H9 (cell line): Measurements from ENCODE around the gene MAP2K1. TPM values are rescaled to one million over a fixed set of nuclear protein-coding genes. Genes with fewer than 3 reads are reported as not detected.
A peak's percentile ranks its signal among the peaks of the same experiment; 100 is the strongest.
"Not testable (repeated sequence)": the region's sequence is repeated elsewhere in the genome, so short reads cannot be mapped to it uniquely, and the experiment has no call there.

Experiments used
- DNase-seq: peaks from one replicate; pipeline ENCODE4 v3.0.0-alpha.2; 2017
- H2AFZ ChIP-seq: one replicate; pipeline ENCODE4 v1.6.1; 2013; ENCODE audit warnings: mild to moderate bottlenecking, low read length, control low read depth, moderate library complexity
- H2AK5ac ChIP-seq: 2 replicates; pipeline ENCODE4 v1.6.1; 2013; ENCODE audit warnings: low read length, control low read depth, mixed read lengths; ENCODE audit not compliant: insufficient read length
- H2BK120ac ChIP-seq: one replicate; pipeline ENCODE4 v1.6.1; 2013; ENCODE audit warnings: low read depth, mild to moderate bottlenecking, low read length, control low read depth, inconsistent platforms; ENCODE audit not compliant: poor library complexity, severe bottlenecking
- H2BK12ac ChIP-seq: 2 replicates; pipeline ENCODE4 v1.6.1; 2013; ENCODE audit warnings: low read length, control low read depth, mixed read lengths, low read depth; ENCODE audit not compliant: insufficient read length
- H2BK15ac ChIP-seq: 2 replicates; pipeline ENCODE4 v1.6.1; 2013; ENCODE audit warnings: low read depth, low read length, control low read depth
- H2BK20ac ChIP-seq: one replicate; pipeline ENCODE4 v1.6.1; 2013; ENCODE audit warnings: low read depth, mild to moderate bottlenecking, low read length, control low read depth, inconsistent platforms; ENCODE audit not compliant: poor library complexity, severe bottlenecking
- H2BK5ac ChIP-seq: 2 replicates; pipeline ENCODE4 v1.6.1; 2013; ENCODE audit warnings: low read length, control low read depth, mixed read lengths; ENCODE audit not compliant: insufficient read length
- H3K14ac ChIP-seq: 2 replicates; pipeline ENCODE4 v1.6.1; 2013; ENCODE audit warnings: low read length, control low read depth; ENCODE audit not compliant: insufficient read depth
- H3K18ac ChIP-seq: 2 replicates; pipeline ENCODE4 v1.6.1; 2013; ENCODE audit warnings: low read depth, mild to moderate bottlenecking, mixed read lengths, low read length, control low read depth; ENCODE audit not compliant: insufficient read length
- H3K23ac ChIP-seq: 2 replicates; pipeline ENCODE4 v1.6.1; 2013; ENCODE audit warnings: low read length, control low read depth, mixed read lengths, low read depth; ENCODE audit not compliant: insufficient read length
- H3K23me2 ChIP-seq: 2 replicates; pipeline ENCODE4 v1.6.1; 2013; ENCODE audit warnings: low read depth, mild to moderate bottlenecking, mixed read lengths, low read length, control low read depth; ENCODE audit not compliant: insufficient read length, poor library complexity, severe bottlenecking
- H3K27ac ChIP-seq: 2 replicates; pipeline ENCODE4 v1.5.1; 2013; ENCODE audit warnings: low read length, control low read depth, mixed read lengths, low read depth; ENCODE audit not compliant: insufficient read length
- H3K27me3 ChIP-seq: 2 replicates; pipeline ENCODE4 v1.6.1; 2013; ENCODE audit warnings: low read length, control low read depth, inconsistent platforms; ENCODE audit not compliant: insufficient read depth
- H3K4ac ChIP-seq: 2 replicates; pipeline ENCODE4 v1.6.1; 2013; ENCODE audit warnings: low read depth, mild to moderate bottlenecking, control low read depth, inconsistent platforms, low read length, moderate library complexity
- H3K4me1 ChIP-seq: 2 replicates; pipeline ENCODE4 v1.6.1; 2013; ENCODE audit warnings: low read length, control low read depth, inconsistent platforms; ENCODE audit not compliant: insufficient read depth
- H3K4me2 ChIP-seq: 2 replicates; pipeline ENCODE4 v1.6.1; 2013; ENCODE audit warnings: low read length, control low read depth, mixed read lengths; ENCODE audit not compliant: insufficient read length, insufficient read depth
- H3K56ac ChIP-seq: 2 replicates; pipeline ENCODE4 v1.6.1; 2013; ENCODE audit warnings: low read depth, mild to moderate bottlenecking, mixed read lengths, low read length, control low read depth; ENCODE audit not compliant: insufficient read length
- H3K79me1 ChIP-seq: 2 replicates; pipeline ENCODE4 v1.6.1; 2013; ENCODE audit warnings: low read depth, mild to moderate bottlenecking, moderate library complexity, low read length, control low read depth, inconsistent platforms; ENCODE audit not compliant: insufficient read depth, poor library complexity, severe bottlenecking
- H3K79me2 ChIP-seq: 2 replicates; pipeline ENCODE4 v1.6.1; 2013; ENCODE audit warnings: low read length, control low read depth, inconsistent platforms; ENCODE audit not compliant: insufficient read depth
- H3K9ac ChIP-seq: 2 replicates; pipeline ENCODE4 v1.6.1; 2013; ENCODE audit warnings: low read length, control low read depth, mixed read lengths; ENCODE audit not compliant: insufficient read length; ENCODE audit errors: extremely low read depth
- H3K9me3 ChIP-seq: one replicate; pipeline ENCODE4 v1.6.1; 2013; ENCODE audit warnings: low read depth, low read length, inconsistent platforms; ENCODE audit not compliant: control insufficient read depth
- H3T11ph ChIP-seq: one replicate; pipeline ENCODE4 v1.6.1; 2013; ENCODE audit warnings: mild to moderate bottlenecking, low read length, control low read depth, inconsistent platforms
- H4K20me1 ChIP-seq: one replicate; pipeline ENCODE4 v1.6.1; 2013; ENCODE audit not compliant: control insufficient read depth, insufficient read length, insufficient read depth
- H4K5ac ChIP-seq: 2 replicates; pipeline ENCODE4 v1.6.1; 2013; ENCODE audit warnings: low read depth, mild to moderate bottlenecking, mixed read lengths, low read length, control low read depth; ENCODE audit not compliant: insufficient read length
- H4K8ac ChIP-seq: replicated peaks from 2 replicates; pipeline ENCODE4 v1.6.1; 2013; ENCODE audit warnings: low read length, control low read depth, mixed read lengths, low read depth; ENCODE audit not compliant: insufficient read length
- H4K91ac ChIP-seq: 2 replicates; pipeline ENCODE4 v1.6.1; 2013; ENCODE audit warnings: low read depth, mild to moderate bottlenecking, moderate library complexity, mixed read lengths, low read length, control low read depth; ENCODE audit not compliant: insufficient read length
- H3K27ac Mint-ChIP-seq, 3 experiments: 2 replicates in 2 of 3; 3 replicates in 1 of 3; pipeline ENCODE4 v1.8.0; 2020 to 2021; ENCODE audit warnings: mixed read lengths in 3 of 3, mild to moderate bottlenecking in 1 of 3, moderate library complexity in 1 of 3
- H3K27me3 Mint-ChIP-seq: 2 replicates; pipeline ENCODE4 v1.8.0; 2021; ENCODE audit warnings: low read depth, mild to moderate bottlenecking, moderate library complexity, mixed read lengths
- H3K36me3 Mint-ChIP-seq, 3 experiments: 2 replicates in 2 of 3; 3 replicates in 1 of 3; pipeline ENCODE4 v1.8.0; 2020 to 2021; ENCODE audit warnings: low read depth in 3 of 3, mixed read lengths in 3 of 3; ENCODE audit not compliant: insufficient read depth in 1 of 3
- H3K4me1 Mint-ChIP-seq, 2 experiments: 2 replicates each; pipeline ENCODE4 v1.8.0; 2020; ENCODE audit warnings: mixed read lengths in 2 of 2
- H3K4me3 Mint-ChIP-seq, 2 experiments: 2 replicates in 1 of 2; 3 replicates in 1 of 2; pipeline ENCODE4 v1.8.0; 2020 to 2021; ENCODE audit warnings: mild to moderate bottlenecking in 2 of 2, mixed read lengths in 2 of 2, moderate library complexity in 1 of 2
- H3K9me3 Mint-ChIP-seq, 2 experiments: 2 replicates in 1 of 2; 3 replicates in 1 of 2; pipeline ENCODE4 v1.8.0; 2020; ENCODE audit warnings: mild to moderate bottlenecking in 2 of 2, mixed read lengths in 2 of 2, moderate library complexity in 1 of 2
- CTCF ChIP-seq: fragments of 200-600 bp; sonication (generic); conservative IDR thresholded peaks from 3 replicates; pipeline ENCODE4 v1.8.0; 2021; ENCODE audit warnings: antibody characterized with exemption, mild to moderate bottlenecking
- WGBS: extraction: QIAGEN DNeasy Blood & Tissue Kit; methylation state at CpG from one replicate; pipeline ENCODE4 v1.1.7; 2013; ENCODE audit warnings: missing lambda C conversion rate, low lambda C conversion rate, mixed read lengths; ENCODE audit not compliant: insufficient read length; ENCODE audit errors: extremely low coverage; 5-methylcytosine and 5-hydroxymethylcytosine counted together
- total RNA-seq: library from RNA; stranded (reverse); gene quantifications from 2 replicates; pipeline ENCODE4 v1.2.1, GENCODE V29; 2021

Gene MAP2K1
- total RNA-seq, 1 experiment from 2014 or later, result 50.8 TPM

- no CpG with 5 or more reads among the region's 1 CpG for WGBS
Observed at GRCh38 chr15:66390678-66391077, 4.0 kb downstream of the MAP2K1 start.

GRCh38 chr15:66393037-66393436, 6.3 kb downstream of the MAP2K1 start:
- H2BK120ac ChIP-seq, H3T11ph ChIP-seq, H4K91ac ChIP-seq, H2BK5ac ChIP-seq, H2BK20ac ChIP-seq, H3K18ac ChIP-seq, H4K8ac ChIP-seq, H3K23ac ChIP-seq, H3K9me3 Mint-ChIP-seq, H3K14ac ChIP-seq, DNase-seq, H3K9ac ChIP-seq, H2AK5ac ChIP-seq, H3K9me3 ChIP-seq, H3K27me3 ChIP-seq, H4K20me1 ChIP-seq, H3K4ac ChIP-seq, H3K4me3 Mint-ChIP-seq, H3K23me2 ChIP-seq, H3K4me1 ChIP-seq, H3K79me1 ChIP-seq, H2BK12ac ChIP-seq, H2AFZ ChIP-seq, H4K5ac ChIP-seq, H3K27ac ChIP-seq, H3K4me2 ChIP-seq, H2BK15ac ChIP-seq, H3K56ac ChIP-seq, H3K27me3 Mint-ChIP-seq: not testable (repeated sequence)
- WGBS, result no CpG with 5 or more reads among the region's 1 CpG
- Mint-ChIP-seq H3K36me3 (peaks cover 17 to 25% (median 24%) of the 10 kb centered on the region in 3 experiments), H3K27ac (peak overlapping the region in 1 of 3 experiments; percentile 12; a peak in 1 of 7 replicates), H3K4me1 (peaks cover 21 to 23% of the 10 kb centered on the region in 2 experiments)
- H3K79me2 ChIP-seq, result peaks cover 52% of the 10 kb centered on the region

More at GRCh38 chr15:66390678-66391077, 4.0 kb downstream of the MAP2K1 start:
- H3K9me3 ChIP-seq, result no peaks in the 10 kb centered on the region
- no peak for TF ChIP-seq CTCF
- peaks cover 11 to 16% (median 15%) of the 10 kb centered on the region in 3 experiments; a peak in 6 of 7 replicates for H3K36me3 Mint-ChIP-seq
- H3K4me1 ChIP-seq, result no peaks in the 10 kb centered on the region
- H2BK5ac ChIP-seq, result no peak overlapping the region
- H4K5ac ChIP-seq, result no peak overlapping the region
- H4K20me1 ChIP-seq, result no peaks in the 10 kb centered on the region
- H3K4me1 Mint-ChIP-seq, result peaks cover 28 to 36% of the 10 kb centered on the region in 2 experiments
- H3K4me3 Mint-ChIP-seq, result peak overlapping the region in 1 of 2 experiments; percentile 61; a peak in 1 of 5 replicates
- H4K91ac ChIP-seq, result no peak overlapping the region
- no peak overlapping the region for H3K27ac ChIP-seq
- H2BK12ac ChIP-seq, result no peak overlapping the region
- peaks cover 10% of the 10 kb centered on the region for H3K23me2 ChIP-seq
- no peak overlapping the region for H3K14ac ChIP-seq
- H3K4ac ChIP-seq, result no peak overlapping the region
- H2AK5ac ChIP-seq, result no peak overlapping the region
- no peak overlapping the region for H3T11ph ChIP-seq
- no peak overlapping the region for H4K8ac ChIP-seq
- H3K79me2 ChIP-seq, result peaks cover 52% of the 10 kb centered on the region
- no peak overlapping the region for H2BK20ac ChIP-seq
- H3K27ac Mint-ChIP-seq, result peak overlapping the region in 1 of 3 experiments; percentile 60; a peak in 2 of 7 replicates
- H2AFZ ChIP-seq, result no peak overlapping the region
- H3K27me3 ChIP-seq, result no peaks in the 10 kb centered on the region
- H3K9me3 Mint-ChIP-seq, result no peaks in the 10 kb centered on the region; a peak in 1 of 5 replicates
- no peak overlapping the region for H3K18ac ChIP-seq
- no peak overlapping the region for H3K56ac ChIP-seq
- no peak overlapping the region for H3K9ac ChIP-seq
- DNase-seq, result no peak
- no peak overlapping the region for H2BK120ac ChIP-seq
- peaks cover 6% of the 10 kb centered on the region for H3K79me1 ChIP-seq
- no peak overlapping the region for H3K23ac ChIP-seq
- no peak overlapping the region for H3K4me2 ChIP-seq
- H3K27me3 Mint-ChIP-seq, result no peaks in the 10 kb centered on the region
- H2BK15ac ChIP-seq, result no peak overlapping the region
